ENCODE data around the gene RBM4B. TPM values are rescaled to one million over a fixed set of nuclear protein-coding genes. Genes with fewer than 3 reads are reported as not detected.
A peak's percentile ranks its signal among the peaks of the same experiment; 100 is the strongest.

The RBM4B gene
- total RNA-seq, 6 donors from 2014 or later, result 7.3 to 27.2 (median 13.9) TPM

- H3K9me3 ChIP-seq, result no peaks in the 10 kb centered on the region
- DNase-seq (no peak), ATAC-seq (ENCODE audit: low FRiP score in 2 of 2) (no peak)
- 91 to 92% methylated on average over 16 of the region's 16 CpGs for WGBS, 2 donors
- H3K27ac ChIP-seq, result no peak overlapping the region
- peaks cover 6 to 11% (median 9%) of the 10 kb centered on the region in 4 donors for H3K4me1 ChIP-seq
- TF ChIP-seq POLR2A (IDR thresholded peaks at IDR 0.05) (no peak), CTCF (IDR thresholded peaks at IDR 0.05) (no peak), EP300 (IDR thresholded peaks at IDR 0.05) (no peak), POLR2AphosphoS5 (IDR thresholded peaks at IDR 0.05) (no peak)
- peaks cover 0 to 14% (median 5%) of the 10 kb centered on the region in 4 donors for H3K27me3 ChIP-seq
- no peak overlapping the region for H3K4me3 ChIP-seq
- H3K36me3 ChIP-seq, result no peaks in the 10 kb centered on the region
Observed at GRCh38 chr11:66722745-66723651, 45.3 kb upstream of the RBM4B start.

GRCh38 chr11:66721939-66722338, 44.3 kb upstream of the RBM4B start:
- Histone ChIP-seq H3K4me1 (peaks cover 0 to 7% (median under 1%) of the 10 kb centered on the region in 4 donors), H3K4me3 (no peak overlapping the region), H3K36me3 (no peaks in the 10 kb centered on the region), H3K9me3 (no peaks in the 10 kb centered on the region), H3K27ac (no peak overlapping the region), H3K27me3 (peaks cover 0 to 8% (median under 1%) of the 10 kb centered on the region in 4 donors)
- WGBS, 2 donors, result 95 to 97% methylated on average over 9 of the region's 9 CpGs
- ATAC-seq (ENCODE audit: low FRiP score in 2 of 2), result no peak
- no peak for DNase-seq
- no peak for TF ChIP-seq POLR2AphosphoS5 (IDR thresholded peaks at IDR 0.05)
- TF ChIP-seq CTCF (IDR thresholded peaks at IDR 0.05), result no peak
- no peak for TF ChIP-seq POLR2A (IDR thresholded peaks at IDR 0.05)
- TF ChIP-seq EP300 (IDR thresholded peaks at IDR 0.05), result no peak

GRCh38 chr11:66720899-66721470, 43.3 kb upstream of the RBM4B start:
- TF ChIP-seq POLR2AphosphoS5 (IDR thresholded peaks at IDR 0.05) (no peak), CTCF (IDR thresholded peaks at IDR 0.05) (no peak), EP300 (IDR thresholded peaks at IDR 0.05) (no peak), POLR2A (IDR thresholded peaks at IDR 0.05) (no peak)
- Histone ChIP-seq H3K27me3 (peaks cover 0 to 2% (median 0%) of the 10 kb centered on the region in 4 donors), H3K9me3 (no peaks in the 10 kb centered on the region), H3K36me3 (no peaks in the 10 kb centered on the region), H3K4me1 (peaks cover 0 to 7% (median 0%) of the 10 kb centered on the region in 4 donors), H3K4me3 (no peak overlapping the region), H3K27ac (no peak overlapping the region)
- WGBS, 2 donors, result 85 to 87% methylated on average over 10 to 13 of the region's 13 CpGs
- ATAC-seq (ENCODE audit: low FRiP score in 2 of 2) (no peak), DNase-seq (no peak)

- no peak for TF ChIP-seq CTCF (IDR thresholded peaks at IDR 0.05)
- TF ChIP-seq POLR2AphosphoS5 (IDR thresholded peaks at IDR 0.05), result no peak
- peak in 1 of 4 donors; percentile 44 for TF ChIP-seq POLR2A (IDR thresholded peaks at IDR 0.05)
- Histone ChIP-seq H3K4me1 (peaks cover 0 to 7% (median 0%) of the 10 kb centered on the region in 4 donors), H3K27me3 (peaks cover 0 to under 1% (median 0%) of the 10 kb centered on the region in 4 donors), H3K4me3 (no peak overlapping the region), H3K9me3 (no peaks in the 10 kb centered on the region), H3K27ac (no peak overlapping the region), H3K36me3 (no peaks in the 10 kb centered on the region)
- DNase-seq (peak in 1 of 2 donors; percentile 74), ATAC-seq (ENCODE audit: low FRiP score in 2 of 2) (peak in 1 of 2 donors; percentile 22)
- 61 to 71% methylated on average over 14 to 15 of the region's 15 CpGs for WGBS, 2 donors
Observed at GRCh38 chr11:66720223-66720898, 42.7 kb upstream of the RBM4B start.

Measured in upper lobe of left lung (tissue), 6 donors.